GM19240 (cell line): ENCODE results near the gene TBC1D1.
"Not testable (repeated sequence)": the region's sequence is repeated elsewhere in the genome, so short reads cannot be mapped to it uniquely, and the experiment has no call there.

ENCODE experiments used
- DNase-seq: peaks from one replicate; pipeline ENCODE4 v3.0.0; 2011; ENCODE audit warnings: low spot score; ENCODE audit not compliant: insufficient read length

TBC1D1 gene

GRCh38 chr4:37922328-37922727 lies 31.4 kb downstream of the TBC1D1 start:
- DNase-seq: no peak

GRCh38 chr4:37923089-37923488 lies 32.2 kb downstream of the TBC1D1 start:
- not testable (repeated sequence) for DNase-seq

DNA sequence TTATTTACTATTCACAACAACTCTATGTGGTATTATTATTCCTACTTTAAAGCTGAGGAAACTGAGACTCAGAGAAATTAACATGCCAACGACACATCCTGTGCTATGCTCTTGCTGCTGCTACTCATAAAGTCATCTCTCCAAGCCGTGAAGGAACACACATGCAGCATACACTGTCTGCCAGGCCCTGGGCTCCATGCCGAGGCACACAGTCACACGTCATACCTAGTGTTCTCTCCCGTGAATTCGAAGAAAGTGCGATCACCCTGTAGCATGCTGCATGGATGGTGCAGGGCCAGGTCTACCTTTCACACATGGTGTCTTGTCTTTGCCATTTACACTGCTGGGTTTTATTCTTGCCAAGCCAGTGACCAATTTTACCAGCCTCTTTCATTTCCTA lies 34.1 kb downstream of the TBC1D1 start:
- DNase-seq: no peak

GRCh38 chr4:37927434-37927833 lies 36.5 kb downstream of the TBC1D1 start:
- no peak for DNase-seq

- no peak for DNase-seq
Observed at GRCh38 chr4:37928426-37929416, 37.8 kb downstream of the TBC1D1 start.

- no peak for DNase-seq
Observed at GRCh38 chr4:37934096-37934495, 43.2 kb downstream of the TBC1D1 start.

GRCh38 chr4:37934609-37935008 lies 43.7 kb downstream of the TBC1D1 start:
- DNase-seq: no peak

DNA sequence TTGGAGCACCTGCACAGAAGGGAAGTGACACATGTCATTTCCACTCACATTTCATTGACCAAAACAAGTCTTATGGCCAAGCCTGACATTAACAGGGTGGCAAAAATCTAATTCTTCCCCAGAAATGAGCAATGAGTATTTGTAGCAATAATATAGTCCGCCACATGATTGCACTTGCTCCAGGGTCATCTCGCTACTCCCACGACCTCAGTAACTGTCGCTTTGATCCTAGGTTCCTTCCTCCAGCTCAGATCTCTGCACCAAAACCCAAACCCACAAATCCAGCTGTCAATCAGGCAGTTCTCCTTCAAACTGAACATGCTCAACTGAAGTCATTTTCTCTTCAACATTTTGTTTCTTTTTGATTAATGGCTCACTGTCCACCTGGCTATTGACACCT lies 44.1 kb downstream of the TBC1D1 start:
- DNase-seq: no peak

- DNase-seq: no peak
Observed at GRCh38 chr4:37936889-37937498, 46.1 kb downstream of the TBC1D1 start.

- no peak for DNase-seq
Observed at GRCh38 chr4:37938208-37938607, 47.3 kb downstream of the TBC1D1 start.

GRCh38 chr4:37946503-37947179 lies 55.8 kb downstream of the TBC1D1 start:
- no peak for DNase-seq

- DNase-seq: no peak
Observed at GRCh38 chr4:37948542-37948941, 57.7 kb downstream of the TBC1D1 start.

- DNase-seq: no peak
Observed at GRCh38 chr4:37949636-37950426, 58.9 kb downstream of the TBC1D1 start.

- no peak for DNase-seq
Observed at GRCh38 chr4:37951461-37952352, 60.8 kb downstream of the TBC1D1 start.

- no peak for DNase-seq
Observed at GRCh38 chr4:37953156-37953555, 62.3 kb downstream of the TBC1D1 start.

GRCh38 chr4:37953620-37954293 lies 62.9 kb downstream of the TBC1D1 start:
- DNase-seq: no peak

- no peak for DNase-seq
Observed at GRCh38 chr4:37956941-37957340, 66.1 kb downstream of the TBC1D1 start.

DNA sequence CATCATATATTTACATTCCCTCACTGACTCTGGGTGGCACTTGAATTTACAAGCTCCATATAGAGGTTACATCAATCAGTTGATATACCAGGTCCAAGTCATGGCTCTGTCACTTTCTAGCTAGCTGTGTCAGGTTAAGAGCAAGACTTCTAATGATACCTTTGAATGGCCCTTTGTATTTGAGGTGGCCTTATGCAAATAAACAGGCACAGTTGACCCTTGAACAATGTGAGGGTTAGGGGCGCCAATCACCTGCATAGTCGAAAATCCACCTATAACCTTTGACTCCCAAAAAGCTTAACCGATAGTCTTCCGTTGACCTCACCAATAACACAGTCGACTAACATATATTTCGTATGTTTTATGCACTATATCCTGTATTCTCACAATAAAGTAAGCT lies 68.0 kb downstream of the TBC1D1 start:
- no peak for DNase-seq

DNA sequence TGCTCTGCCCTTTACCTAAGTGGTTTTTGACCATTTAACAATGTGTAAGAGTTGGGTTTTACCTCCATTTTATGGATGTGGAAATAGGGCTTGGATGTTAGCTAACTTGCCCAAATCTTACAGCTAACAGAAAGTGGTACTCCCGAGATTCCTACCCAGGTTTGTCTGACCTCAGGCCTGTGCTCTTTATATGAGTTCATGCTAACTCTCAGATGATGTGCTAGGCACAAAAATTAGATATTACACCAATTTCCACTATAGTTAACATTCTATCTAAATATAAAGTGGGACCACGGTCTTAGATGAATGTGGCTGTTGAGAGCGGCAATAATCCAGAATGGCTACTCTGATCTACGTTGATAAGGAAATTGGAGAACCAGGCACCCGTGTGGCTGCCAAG lies 69.2 kb downstream of the TBC1D1 start, which contains the start of gene PTTG2:
PTTG2 (plus strand) TSS at position 301 of the 400 bp plus-strand sequence; CDS start at position 338, 37 bp downstream.
- DNase-seq: no peak
